HG02938 (cell line): ENCODE measurements around the gene PPP2R5D.

ENCODE experiments used
- ATAC-seq: cut with Tn5 transposase; IDR thresholded peaks from one replicate; pipeline ENCODE4 v1.9.1; 2021; ENCODE audit warnings: mild to moderate bottlenecking, moderate library complexity; ENCODE audit not compliant: unreplicated experiment

PPP2R5D gene

DNA sequence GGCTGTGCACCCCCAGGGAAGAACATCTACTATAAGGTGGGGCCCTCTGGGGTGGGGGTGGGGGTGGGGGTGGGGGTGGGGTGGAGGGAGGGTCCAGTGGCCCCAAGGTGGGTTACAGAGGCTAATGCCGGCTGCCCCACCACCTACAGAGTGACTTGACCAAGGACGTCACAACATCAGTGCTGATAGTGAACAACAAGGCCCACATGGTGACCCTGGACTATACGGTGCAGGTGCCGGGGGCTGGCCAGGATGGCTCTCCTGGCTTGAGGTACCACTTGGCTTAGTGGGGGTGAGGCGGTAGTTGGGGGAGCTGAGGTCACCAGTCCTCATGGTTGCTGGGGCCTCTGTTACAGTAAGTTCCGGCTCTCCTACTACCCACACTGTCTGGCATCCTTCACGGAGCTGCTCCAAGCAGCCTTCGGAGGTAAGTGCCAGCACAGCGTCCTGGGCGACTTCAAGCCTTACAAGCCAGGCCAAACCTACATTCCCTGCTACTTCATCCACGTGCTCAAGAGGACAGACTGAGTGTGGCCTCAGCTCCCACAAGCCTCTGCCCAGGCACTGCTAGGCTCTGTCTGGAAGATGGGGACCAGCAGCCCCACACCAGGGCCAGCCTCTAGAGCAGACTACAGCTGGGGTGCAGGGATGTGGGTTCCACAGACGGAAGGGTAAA is 21.1 kb upstream of the PPP2R5D start:
- no peak for ATAC-seq

DNA sequence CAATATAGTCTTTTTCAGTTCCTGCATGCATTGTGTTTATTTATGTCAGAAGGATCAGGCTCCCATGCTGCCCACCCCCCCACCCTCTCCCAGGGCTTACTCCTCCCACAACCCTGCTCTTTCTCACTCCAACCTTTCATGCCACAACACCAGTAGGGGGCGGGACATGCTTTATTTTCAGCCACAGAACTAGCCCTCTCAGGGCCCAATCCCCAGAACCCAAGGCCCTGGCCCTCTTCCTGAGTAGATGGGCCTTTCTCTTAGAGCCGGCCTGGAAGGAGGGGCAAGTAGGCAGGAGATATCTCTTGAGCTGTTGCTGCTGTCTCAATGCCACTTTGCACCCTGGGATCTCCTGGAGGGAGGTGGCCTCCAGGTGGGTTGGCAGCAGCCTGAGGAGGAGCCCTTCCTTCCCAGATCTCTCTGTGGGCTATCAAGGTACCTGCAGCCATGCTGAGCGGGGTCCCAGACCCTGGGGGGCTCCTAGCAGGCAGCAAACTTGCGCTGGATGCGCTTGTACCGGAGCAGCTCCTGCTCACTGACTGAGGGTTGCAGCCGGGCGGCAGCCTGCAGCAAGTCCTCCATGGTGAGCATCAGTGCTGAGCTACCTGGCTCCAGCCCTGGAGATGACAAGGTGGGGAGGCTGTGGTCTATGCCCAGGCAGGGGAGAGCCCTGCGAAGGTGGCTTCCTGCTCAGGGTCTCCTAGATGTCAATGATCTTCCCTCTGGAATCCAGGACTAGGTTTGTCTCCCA is 20.3 kb upstream of the PPP2R5D start:
- ATAC-seq: no peak

DNA sequence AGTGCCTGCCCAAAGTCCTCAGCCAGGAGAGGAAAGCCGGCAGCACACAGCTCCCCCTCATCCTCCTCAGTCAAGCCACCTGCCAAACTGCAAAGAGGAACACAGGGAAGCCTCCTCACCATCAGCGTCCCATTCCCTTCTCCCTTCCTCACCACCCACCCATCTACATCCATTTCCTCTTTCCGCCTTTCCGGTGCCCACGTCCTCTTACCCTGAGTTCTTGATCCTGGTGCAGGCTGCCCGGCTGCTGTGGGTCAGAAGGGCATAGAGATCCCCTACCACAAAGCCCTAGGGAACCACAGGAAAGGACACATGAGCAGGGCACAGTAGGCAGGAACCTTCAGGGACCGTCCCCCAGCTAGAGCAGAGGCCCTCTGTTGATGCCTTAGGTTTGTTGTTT is 17.8 kb upstream of the PPP2R5D start:
- no peak for ATAC-seq

DNA sequence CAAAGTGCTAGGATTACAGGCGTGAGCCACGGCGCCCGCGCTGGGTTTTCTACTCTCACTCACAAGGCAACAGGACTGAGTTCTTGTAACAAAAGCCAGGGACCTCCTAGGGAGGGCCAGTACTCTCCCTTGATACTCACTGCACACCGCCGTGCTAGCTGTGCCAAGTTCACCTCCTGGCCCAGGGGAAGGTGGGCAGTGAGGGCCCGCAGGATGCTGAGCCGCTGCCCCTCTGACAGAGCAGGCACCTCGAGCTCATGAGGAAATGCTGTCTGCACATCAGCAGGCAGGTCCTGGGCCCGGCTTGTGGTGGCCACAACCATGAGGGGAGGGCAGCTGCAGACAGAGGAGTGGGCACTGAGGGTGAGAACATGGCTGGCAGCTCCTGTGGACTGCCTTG is 17.1 kb upstream of the PPP2R5D start:
- ATAC-seq: no peak

DNA sequence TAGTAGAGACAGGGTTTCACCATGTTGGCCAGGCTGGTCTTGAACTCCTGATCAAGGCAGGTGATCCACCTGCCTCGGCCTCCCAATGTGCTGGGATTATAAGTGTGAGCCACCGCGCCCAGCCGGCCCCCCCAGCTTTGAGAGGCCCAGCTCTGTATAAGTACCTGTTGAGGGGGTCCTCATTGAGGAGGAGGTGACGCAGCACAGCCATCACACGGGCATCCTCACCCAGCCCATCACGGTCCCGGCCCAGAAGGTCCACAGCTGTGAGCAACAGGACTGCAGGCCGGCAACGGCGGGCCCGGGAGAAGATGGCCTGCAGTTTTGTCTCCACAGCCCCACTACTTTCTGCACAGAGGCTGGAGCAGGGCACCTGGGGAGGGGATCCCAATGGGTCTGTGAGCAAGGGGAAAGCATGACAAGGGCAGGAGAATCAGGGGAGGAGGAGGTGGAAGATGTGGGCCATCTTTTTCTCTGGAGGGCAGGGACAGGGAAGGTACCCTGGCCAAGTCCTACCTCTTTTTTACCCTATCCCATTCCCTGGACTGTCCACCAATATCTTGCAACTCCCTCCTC is 16.2 kb upstream of the PPP2R5D start:
- ATAC-seq: no peak

DNA sequence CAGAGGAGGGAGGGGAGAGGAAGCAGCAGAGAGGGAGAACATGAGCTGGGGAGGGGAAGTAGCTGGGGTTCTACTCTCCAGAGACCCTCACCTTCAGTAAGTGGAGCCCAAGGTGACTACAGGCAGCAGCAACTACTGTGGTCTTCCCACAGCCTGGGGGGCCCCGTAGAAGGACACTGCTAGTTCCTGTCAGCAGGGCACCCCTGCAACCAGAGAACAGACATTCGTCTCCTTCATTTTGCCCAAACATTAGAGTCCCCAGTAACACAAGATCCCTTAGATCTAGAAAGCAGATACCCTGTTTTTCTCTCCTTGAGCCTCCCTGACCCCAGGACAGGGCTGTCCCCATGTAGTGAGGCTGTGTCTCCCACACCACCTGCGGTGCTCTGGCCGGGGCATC is 15.6 kb upstream of the PPP2R5D start:
- no peak for ATAC-seq

DNA sequence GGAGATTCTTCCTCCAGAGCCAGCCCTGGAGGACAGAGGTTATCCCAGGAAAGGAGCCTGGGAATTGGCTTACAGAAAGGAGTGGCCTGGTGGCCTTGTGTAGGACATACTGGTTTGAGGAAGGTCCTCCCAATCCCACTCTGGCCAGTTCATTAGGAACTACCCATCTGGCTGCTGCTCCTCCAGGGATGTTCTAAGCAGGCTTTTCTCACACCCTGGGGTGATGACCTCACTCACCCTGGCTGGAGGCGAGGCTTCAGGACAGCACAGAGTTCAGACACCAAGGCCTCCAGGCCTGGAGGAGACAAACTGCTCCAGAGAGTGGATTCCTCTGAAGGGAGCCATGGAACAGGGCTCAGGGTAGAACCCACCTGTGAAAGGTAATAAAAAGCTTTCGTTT is 14.9 kb upstream of the PPP2R5D start:
- ATAC-seq: no peak

DNA sequence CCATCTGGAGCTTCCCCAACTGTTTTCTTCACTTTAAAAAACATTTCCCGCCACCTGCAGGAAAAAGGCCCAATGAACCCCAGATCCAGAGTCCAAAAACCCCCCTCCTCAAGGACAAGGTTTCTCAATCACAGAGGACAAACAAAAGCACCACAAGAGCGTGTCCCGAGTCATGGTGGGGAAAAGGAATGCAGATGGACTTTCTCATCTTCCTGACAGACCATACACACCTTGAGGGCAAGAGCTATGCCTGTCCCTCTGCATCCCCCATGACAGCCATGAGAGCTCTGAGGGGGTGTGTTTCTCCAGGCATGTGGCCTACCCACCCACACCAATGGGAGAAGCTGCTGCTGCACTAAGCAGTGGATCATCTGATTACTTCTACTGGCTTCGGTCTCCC is 14.4 kb upstream of the PPP2R5D start:
- no peak for ATAC-seq

DNA sequence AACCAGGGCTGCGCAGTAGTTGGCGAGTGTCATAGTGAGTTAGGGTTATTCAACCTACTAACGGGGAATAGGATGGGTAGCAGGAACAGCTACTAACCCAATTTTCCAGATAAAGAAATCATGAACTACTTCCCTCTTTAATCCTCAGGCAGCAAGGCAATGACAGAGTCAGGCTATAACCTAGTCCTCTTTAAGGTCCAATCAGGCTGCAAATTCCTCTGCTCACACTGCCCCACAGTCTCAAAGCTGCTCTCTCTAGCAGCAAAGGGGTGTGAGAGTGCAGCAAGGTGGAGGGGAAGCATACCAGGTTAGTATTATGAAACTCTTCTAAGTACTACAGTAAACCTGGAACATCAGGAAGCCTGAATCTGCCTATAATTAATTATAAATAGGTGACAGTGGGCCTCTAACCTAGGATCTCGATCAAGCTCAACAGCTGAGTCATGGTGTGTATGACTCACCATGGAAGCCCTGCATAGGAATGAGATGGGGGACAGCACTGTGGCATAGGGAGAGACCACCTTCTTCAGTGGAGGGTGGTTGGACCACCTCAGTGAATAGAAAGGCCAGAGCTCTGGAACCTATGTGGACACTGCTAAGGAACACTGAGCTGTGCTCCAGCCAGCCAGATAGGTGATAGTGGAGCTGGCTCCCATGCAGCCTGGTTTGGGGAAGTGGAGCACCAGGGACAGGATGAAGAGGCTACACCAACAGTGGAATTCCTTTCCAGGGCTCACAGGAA is 13.3 kb upstream of the PPP2R5D start:
- ATAC-seq: no peak

DNA sequence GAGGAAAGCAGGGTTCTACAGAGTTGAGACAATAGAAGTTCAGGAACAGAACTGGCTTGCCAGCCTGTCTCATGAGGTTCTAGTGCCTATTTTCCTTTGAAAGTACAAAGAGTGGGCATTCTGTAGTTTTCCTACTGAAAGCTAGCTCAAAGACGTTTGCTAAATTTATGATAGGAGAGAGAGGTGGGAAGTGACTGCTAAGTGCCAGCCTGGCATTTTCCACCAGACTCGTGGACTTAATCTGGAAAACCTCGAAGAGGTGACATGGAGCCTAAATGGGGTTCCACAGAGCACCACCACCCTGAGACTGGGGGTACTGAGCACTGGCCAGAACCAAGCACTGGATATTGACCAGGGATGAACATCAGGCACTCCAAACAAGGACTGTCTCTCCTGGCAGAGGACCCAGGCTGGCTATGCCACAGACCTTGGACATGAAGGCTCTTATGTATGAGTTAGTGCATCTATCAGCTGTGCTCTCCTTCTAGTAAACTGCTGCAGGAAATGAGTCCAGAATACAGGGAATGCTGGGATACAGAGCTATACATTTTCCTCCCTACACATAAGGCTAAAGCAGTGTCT is 12.5 kb upstream of the PPP2R5D start:
- ATAC-seq: no peak

DNA sequence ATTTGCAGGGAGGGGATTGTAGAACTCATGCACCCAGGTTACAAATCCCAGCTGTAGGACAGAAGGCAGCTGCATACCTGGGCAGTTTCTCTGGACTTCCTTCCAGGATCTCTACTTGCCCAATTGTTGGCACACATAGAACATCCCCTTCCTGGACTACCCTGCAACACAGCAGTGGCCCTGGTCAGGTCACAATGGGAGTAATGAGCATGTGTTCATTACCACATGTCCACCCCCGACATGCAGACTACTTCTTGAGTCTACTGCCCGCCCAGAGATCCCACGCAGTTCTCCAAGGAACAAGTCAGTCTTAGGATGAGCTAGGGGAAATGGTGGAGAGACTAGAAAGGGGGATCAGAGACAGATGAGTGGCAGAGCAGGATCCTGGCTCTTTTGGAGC is 10.4 kb upstream of the PPP2R5D start:
- no peak for ATAC-seq

DNA sequence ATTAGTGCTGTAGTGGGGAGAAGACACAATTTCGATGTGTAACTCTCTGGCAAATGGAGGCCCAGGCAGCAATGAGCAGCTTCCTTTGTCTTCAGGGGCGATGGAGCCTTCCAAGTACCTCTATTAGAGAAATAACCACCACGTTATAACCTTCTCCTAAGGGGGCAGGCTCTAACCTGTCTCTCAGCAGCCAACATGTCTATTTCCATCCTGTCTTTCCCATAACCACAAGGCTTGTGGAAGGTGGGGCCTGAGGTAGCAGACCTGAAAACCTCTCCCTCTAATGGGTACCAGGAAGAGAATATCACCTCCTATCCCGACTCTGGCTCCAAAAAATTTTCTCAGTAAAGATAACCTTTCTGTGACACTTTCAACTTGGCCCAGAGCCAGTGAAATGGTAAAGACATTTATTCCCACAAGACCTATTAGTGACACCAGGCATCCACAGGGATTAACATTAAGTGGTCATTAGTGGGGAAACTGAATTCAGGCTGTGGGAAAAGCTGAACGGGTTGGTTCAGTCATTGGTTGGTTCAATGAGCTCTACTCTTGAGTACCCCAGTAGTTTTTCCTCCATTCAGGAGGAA is 9.4 kb upstream of the PPP2R5D start:
- no peak for ATAC-seq

DNA sequence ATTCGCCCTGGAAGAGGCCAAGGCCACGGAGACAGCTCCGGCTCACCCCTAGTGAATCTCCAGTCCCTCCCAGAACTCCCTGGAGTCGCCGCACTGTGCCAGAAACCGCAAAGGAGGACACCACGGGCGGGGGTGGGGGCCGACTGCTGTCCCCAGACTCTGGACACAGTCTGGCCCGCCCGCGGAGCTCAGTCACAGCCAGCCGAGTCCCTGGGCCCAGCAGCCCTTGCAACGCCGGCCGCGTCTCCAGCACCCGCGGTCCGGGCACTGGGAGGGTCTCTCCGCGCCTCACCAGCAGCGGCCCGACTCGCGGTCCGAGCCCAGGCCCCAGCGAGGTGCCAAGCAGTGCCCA is 5.9 kb upstream of the PPP2R5D start:
- ATAC-seq: peak; percentile 24

DNA sequence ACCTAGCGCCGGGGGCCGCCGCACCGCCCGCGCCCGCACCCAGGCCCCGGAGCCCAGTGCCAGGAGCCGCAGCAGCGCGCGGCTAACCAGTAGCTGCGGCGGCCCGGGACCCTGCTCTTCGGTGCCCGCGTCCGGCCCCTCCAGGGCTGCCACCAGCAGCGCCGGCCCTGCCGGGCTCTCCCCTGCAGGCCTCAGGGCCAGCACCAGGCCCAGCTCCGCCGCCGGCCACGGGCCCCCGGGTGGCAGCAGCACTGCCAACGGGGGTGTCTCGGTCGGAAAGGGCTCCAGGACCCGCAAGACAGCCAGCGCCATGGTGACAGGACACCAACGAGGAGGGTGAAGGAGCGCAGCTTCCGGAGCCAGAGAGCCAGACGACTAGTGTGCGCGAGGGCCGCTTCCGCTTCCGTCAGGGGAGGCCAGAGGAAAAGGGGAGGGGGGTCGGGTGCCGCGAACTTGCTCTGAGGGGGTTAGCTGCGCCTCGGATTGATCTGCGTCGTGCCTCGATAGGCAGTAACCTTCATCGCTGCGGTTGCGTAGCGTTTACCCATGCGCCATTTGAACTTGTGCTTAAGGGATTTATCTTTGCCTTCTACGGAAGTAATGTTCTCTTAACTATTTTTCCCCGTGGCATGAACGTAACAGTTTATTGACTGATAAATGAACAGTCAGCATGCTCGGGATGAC is 5.4 kb upstream of the PPP2R5D start, which contains the start of gene PEX6:
Gene PEX6 (minus strand): TSS at position 343 of the 684 bp plus-strand sequence. CDS start 31 bp downstream, at position 312.
- ATAC-seq: peak; percentile 86

DNA sequence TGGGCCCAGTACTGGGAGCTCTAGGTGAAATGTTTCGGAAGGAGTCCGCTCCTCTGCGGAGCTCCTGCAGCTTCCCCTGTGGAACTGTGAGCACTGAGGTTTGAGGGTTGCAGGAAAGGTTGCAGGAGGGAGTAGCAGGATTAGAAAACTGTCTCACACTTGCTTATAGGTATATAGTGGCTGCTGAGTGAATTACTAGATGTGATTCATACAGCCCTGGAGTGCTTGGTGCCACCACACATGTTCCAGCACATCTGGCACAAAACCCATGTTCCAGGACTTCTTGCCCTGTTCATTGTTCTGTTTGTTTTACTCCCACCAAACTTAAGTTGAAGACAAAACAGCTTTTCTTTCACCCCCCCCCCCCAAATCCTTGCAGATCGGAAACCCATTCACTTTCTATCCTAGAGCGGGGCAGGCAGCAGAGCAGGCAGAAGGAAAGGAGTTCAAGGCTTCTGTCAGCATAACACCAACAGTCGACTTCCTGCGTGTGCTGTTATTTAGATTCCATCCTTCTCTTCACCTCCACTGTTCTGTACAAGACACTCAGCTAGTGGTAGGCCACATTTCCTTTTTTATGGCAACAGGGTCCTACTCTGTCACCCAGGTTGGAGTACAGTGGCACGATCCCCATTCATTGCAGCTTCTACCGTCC is 4.7 kb upstream of the PPP2R5D start:
- no peak for ATAC-seq

DNA sequence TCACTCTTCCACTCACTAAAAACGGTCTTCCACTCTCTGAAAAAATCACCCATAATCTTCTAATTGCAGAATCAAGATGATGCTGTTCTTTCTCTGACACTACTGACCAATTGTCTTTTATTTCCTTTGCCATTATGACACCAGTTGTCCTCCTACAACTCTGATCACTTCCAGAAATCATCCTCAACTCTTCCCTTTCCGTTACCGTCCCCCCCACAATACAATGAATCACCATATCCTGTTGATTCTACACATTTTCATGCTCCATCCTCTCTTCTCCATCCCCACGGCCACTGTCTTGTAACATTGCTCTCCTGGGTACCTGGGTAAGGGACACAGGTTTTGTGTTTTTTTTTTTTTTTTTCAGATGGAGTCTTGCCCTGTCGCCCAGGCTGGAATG is 2.5 kb upstream of the PPP2R5D start:
- ATAC-seq: no peak

DNA sequence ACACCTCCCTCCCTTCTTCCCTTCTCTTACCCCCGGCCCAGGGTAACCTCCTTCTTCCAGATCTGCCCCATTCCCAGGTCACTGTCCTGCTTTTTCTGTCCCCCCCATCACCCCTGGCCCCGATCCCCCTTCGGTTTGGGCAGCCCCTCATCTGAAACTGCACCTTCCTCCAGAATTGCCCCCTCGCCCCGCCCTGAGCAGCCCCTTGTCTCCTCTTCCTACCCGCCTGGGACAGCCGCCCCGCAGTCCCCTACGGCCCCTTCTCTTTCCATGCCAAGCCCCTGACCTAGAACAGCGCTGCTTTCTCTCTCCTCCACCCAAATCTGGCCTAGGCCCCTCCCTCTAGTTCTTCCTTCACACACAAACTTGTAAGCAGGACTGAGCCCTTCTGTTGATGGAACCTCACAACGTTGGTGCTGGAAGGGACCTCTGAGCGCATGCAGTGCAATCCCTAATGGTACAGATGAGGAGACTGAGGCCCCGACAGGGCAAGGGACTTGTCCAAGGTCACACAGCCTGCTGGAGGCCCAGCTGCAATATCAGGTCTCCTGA is 630 bp downstream of the PPP2R5D start:
- ATAC-seq: no peak

DNA sequence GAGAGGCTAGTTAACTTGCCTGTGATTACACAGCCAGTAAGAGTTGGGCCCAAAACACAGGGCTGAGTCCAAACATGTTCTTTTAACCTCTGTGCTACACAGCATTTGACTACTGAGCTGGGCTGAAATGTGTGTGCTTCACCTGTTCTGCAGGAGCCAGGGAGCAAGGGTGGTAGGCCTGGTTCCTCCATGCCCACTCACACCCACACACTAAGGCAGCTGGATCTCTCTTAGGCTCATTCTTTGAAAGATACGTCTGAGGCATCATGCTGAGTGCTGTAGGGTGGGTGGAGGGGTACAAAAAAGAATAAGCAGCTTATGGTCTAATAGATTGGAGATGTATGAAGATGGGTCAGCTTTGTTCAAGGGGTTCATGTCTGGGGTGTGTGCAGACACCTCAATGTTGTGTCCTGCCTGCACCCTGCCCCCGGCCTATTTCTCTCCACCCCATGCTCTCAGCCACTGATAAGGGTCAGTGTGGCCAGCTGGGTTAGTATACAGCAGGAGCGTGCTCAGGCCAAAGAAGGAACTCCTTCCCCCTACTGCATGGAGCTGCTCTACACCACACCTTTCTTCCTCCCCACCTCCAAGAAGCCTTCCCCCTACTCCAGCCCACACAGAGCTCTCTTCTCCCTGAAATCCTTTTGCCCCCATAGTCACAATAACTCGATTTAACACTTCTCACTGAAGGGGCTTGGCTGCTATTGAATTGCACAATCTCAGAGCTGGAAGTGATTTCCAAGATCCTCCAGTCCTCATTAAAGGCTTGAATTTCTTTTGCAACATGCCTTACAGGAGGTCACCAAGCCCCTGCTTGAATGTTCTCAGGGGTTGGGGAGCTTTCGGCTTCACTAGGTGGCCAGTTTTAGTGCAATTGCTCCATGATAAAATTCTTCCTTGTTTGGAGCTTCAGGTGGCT is 3.4 kb downstream of the PPP2R5D start:
- ATAC-seq: no peak
